Natural killer cell (primary cell): ENCODE results near the gene DNAH1. TPM values are rescaled to one million over a fixed set of nuclear protein-coding genes. Genes with fewer than 3 reads are reported as not detected.

Source experiments
- ATAC-seq, 3 donors: fragments of 150-1000 bp in 2 of 3; fragments of 200-7000 bp in 1 of 3; cut with Tn5 transposase; 1 replicate in 1 of 3; 2 replicates in 2 of 3; pipeline ENCODE4 v1.10.0; 2021; ENCODE audit warnings: mild to moderate bottlenecking in 2 of 3, moderate library complexity in 2 of 3
- DNase-seq, 2 donors: peaks; one replicate each; pipeline versions ENCODE4 v3.0.0 to v3.0.0-alpha.2; 2013 to 2021; ENCODE audit warnings: mixed read lengths in 1 of 2
- H3K27ac ChIP-seq: one replicate; pipeline ENCODE4 v1.5.1; 2013; ENCODE audit warnings: mild to moderate bottlenecking, low read length
- H3K27me3 ChIP-seq: one replicate; pipeline ENCODE4 v1.6.1; 2013; ENCODE audit warnings: low read length; ENCODE audit not compliant: control insufficient read depth, insufficient read depth
- H3K36me3 ChIP-seq: one replicate; pipeline ENCODE4 v1.6.1; 2013; ENCODE audit warnings: low read length; ENCODE audit not compliant: control insufficient read depth, insufficient read depth
- H3K4me1 ChIP-seq: one replicate; pipeline ENCODE4 v1.6.1; 2013; ENCODE audit warnings: low read length; ENCODE audit not compliant: control insufficient read depth, insufficient read depth
- H3K4me3 ChIP-seq: one replicate; pipeline ENCODE4 v1.5.1; 2013; ENCODE audit warnings: low read length
- H3K9me3 ChIP-seq: one replicate; pipeline ENCODE4 v1.6.1; 2013; ENCODE audit warnings: low read length; ENCODE audit not compliant: control insufficient read depth, insufficient read depth
- H3K27ac Mint-ChIP-seq, 2 donors: one replicate each; pipeline ENCODE4 v1.8.0; 2022; ENCODE audit warnings: mild to moderate bottlenecking in 2 of 2, mixed read lengths in 2 of 2, moderate library complexity in 1 of 2
- H3K27me3 Mint-ChIP-seq, 2 donors: one replicate each; pipeline ENCODE4 v1.8.0; 2022; ENCODE audit warnings: low read depth in 2 of 2, mixed read lengths in 2 of 2
- H3K36me3 Mint-ChIP-seq: one replicate; pipeline ENCODE4 v1.8.0; 2022; ENCODE audit warnings: mixed read lengths
- H3K4me1 Mint-ChIP-seq, 2 donors: one replicate each; pipeline ENCODE4 v1.8.0; 2022; ENCODE audit warnings: mixed read lengths in 2 of 2
- H3K4me3 Mint-ChIP-seq: one replicate; pipeline ENCODE4 v1.8.0; 2022; ENCODE audit warnings: mild to moderate bottlenecking, moderate library complexity, mixed read lengths
- H3K9me3 Mint-ChIP-seq, 2 donors: one replicate each; pipeline ENCODE4 v1.8.0; 2022; ENCODE audit warnings: mixed read lengths in 2 of 2
- CTCF ChIP-seq: fragments of 200-600 bp; IDR thresholded peaks from one replicate; pipeline ENCODE4 v1.8.0; 2022; ENCODE audit warnings: antibody characterized with exemption
- WGBS: methylation state at CpG from one replicate; pipeline ENCODE4 v1.1.7; 2013; ENCODE audit warnings: missing lambda C conversion rate; ENCODE audit not compliant: insufficient coverage; 5-methylcytosine and 5-hydroxymethylcytosine counted together
- intact Hi-C: fragments of 100-400 bp; cut with micrococcal nuclease; formaldehyde crosslinking; loops from one replicate; pipeline ENCODE4 v1.14.2; 2022
- total RNA-seq, 4 donors: library from RNA; stranded (reverse); fragments of 120-200 nt in 1 of 4; gene quantifications; one replicate each; pipeline versions ENCODE4 v1.2.3 to v1.2.4, GENCODE V29; 2013 to 2022

DNAH1 gene
- total RNA-seq, 3 donors from 2014 or later (not counting 1 experiment from before 2014, with no cell fraction given), result 72.3 to 81.7 (median 74.2) TPM

DNA sequence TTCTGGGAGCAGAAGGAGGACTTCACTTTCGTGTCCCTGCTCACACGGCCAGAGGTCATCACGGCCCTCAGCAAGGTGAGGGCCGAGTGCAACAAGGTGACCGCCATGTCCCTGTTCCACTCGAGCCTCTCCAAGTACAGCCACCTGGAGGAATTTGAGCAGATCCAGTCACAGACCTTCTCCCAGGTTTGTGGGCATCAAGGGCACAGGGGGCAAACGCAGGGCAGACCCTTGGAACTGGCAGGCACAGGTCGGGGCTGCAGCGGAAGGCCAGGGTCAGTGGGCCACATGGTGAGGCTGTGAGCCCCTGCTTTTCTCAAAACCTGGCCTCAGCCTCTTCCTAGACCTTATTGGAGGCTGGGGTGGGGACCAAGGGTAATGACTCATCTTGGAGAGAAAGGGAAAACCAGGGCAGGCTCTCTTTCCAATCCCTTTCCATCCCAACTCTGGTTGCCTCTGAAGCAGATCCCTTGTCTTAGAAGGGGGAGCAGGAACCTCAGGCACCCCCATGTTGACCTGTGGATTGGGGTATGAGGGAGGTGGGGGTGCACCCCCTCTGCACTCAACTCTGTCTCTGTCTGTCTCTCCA, 29.5 kb downstream of the DNAH1 start:
- no peak overlapping the region for H3K27ac Mint-ChIP-seq
- intact Hi-C loops, result no loop called here
- H3K9me3 Mint-ChIP-seq, result no peaks in the 10 kb centered on the region
- H3K9me3 ChIP-seq, result no peaks in the 10 kb centered on the region
- H3K4me1 ChIP-seq, result no peaks in the 10 kb centered on the region
- H3K36me3 ChIP-seq, result peaks cover 32% of the 10 kb centered on the region
- no peak overlapping the region for H3K4me3 Mint-ChIP-seq
- WGBS, result 91% methylated on average over 9 of the region's 9 CpGs
- no peaks in the 10 kb centered on the region for H3K27me3 Mint-ChIP-seq
- no peak overlapping the region for H3K4me3 ChIP-seq
- H3K36me3 Mint-ChIP-seq, result no peaks in the 10 kb centered on the region
- H3K27ac ChIP-seq, result no peak overlapping the region
- DNase-seq, result no peak
- ATAC-seq, result no peak
- peaks cover 0 to 4% of the 10 kb centered on the region in 2 donors for H3K4me1 Mint-ChIP-seq
- no peak for TF ChIP-seq CTCF
- no peaks in the 10 kb centered on the region for H3K27me3 ChIP-seq

DNA sequence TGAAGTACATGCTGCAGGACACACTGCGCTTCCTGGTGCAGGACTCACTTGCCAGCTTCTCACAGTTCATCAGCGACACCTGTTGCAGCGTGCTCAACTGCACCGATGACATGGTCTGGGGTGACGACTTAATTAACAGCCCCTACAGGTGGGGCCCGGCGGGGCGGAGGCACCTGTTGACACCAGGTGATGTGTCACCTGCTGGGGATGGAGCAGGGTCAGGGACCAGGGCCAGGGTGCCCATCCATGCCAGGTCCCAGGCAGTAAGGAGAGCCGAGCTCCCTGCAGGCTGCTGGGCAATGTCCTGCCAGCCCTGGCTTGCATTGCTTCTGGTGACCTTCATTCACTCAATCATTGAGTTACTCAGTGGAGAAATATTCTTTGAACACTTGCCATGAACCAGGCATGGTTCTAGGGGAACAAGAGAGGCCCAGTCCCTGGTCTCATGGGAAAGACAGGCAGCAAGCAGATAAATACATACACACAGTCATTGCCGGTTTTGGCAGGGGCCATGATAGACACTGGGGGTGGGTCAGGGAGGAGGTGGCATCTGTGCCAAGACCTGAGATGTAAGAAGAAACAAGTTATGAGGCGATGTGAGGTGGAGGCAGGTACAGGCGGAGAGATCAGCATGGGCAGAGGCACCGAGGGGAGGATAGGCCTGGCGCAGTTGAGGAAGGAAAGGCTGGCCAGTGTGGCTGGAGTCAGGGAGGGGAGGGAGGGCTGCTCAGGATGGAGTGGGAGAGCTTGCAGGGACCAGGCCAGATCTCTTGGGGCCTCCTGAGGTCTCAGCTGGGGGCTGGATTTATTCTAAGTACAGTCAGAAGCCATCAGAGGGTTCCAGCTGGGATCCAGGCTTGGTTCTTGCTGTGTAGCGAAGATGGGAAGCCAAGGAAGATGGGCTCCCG, 30.8 kb downstream of the DNAH1 start:
- no peak for ATAC-seq
- H3K9me3 Mint-ChIP-seq, result no peaks in the 10 kb centered on the region
- Histone ChIP-seq H3K27me3 (no peaks in the 10 kb centered on the region), H3K4me1 (no peaks in the 10 kb centered on the region), H3K9me3 (no peaks in the 10 kb centered on the region), H3K27ac (no peak overlapping the region), H3K4me3 (no peak overlapping the region), H3K36me3 (peaks cover 38% of the 10 kb centered on the region)
- no peak for DNase-seq
- intact Hi-C loops, result no loop called here
- TF ChIP-seq CTCF, result no peak
- no peak overlapping the region for H3K4me3 Mint-ChIP-seq
- no peaks in the 10 kb centered on the region for H3K27me3 Mint-ChIP-seq
- H3K36me3 Mint-ChIP-seq, result no peaks in the 10 kb centered on the region
- 94% methylated on average over 16 of the region's 16 CpGs for WGBS
- H3K4me1 Mint-ChIP-seq, result peaks cover 0 to 4% of the 10 kb centered on the region in 2 donors
- H3K27ac Mint-ChIP-seq, result no peak overlapping the region

DNA sequence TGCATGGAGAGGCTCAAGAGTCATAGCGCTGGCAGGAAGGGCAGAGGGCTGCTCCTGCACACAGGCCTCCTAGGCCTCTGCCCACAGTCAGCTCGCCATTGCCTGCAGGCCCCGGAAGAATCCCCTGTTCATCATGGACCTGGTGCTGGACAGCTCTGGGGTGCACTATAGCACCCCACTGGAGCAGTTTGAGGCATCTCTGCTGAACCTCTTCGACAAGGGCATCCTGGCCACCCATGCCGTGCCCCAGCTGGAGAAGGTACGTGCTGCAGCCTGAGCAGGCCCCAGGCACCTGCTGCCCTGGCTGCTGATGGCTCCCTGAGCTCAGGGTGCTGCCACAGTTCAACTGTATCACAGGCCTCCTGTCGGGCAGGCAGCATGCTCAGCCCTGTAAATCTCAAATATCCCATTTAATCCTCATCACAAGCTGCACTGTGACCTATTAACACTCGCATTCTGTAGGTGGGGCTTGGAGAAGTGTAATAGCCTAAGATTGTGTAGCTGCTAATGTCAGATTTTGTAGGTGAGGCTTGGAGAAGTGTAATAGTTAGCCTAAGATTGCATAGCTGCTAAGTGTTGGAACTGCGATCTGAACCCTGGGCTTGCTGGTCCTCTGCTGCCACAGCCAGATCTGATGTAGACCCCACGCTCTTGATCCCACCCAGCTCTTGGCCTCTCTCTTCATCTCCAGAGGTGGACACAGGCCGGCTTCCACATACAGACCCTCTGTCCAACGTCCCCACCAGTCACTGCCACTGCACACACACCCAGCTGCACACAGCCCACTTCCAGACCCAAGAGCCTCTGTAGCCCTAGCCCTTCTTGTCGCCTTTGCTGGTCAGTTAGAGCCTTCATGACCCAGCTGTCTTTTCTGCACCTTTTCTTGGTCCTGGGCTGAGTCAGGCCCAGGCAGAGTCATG, 31.9 kb downstream of the DNAH1 start:
- ATAC-seq (no peak), DNase-seq (no peak)
- H3K27ac ChIP-seq, result no peak overlapping the region
- Mint-ChIP-seq H3K4me1 (peaks cover 0 to 4% of the 10 kb centered on the region in 2 donors), H3K9me3 (no peaks in the 10 kb centered on the region), H3K27ac (no peak overlapping the region), H3K36me3 (no peaks in the 10 kb centered on the region), H3K27me3 (no peaks in the 10 kb centered on the region), H3K4me3 (no peak overlapping the region)
- TF ChIP-seq CTCF, result no peak
- H3K27me3 ChIP-seq, result no peaks in the 10 kb centered on the region
- H3K9me3 ChIP-seq, result no peaks in the 10 kb centered on the region
- H3K4me3 ChIP-seq, result no peak overlapping the region
- WGBS, result 94% methylated on average over 13 of the region's 13 CpGs
- no peaks in the 10 kb centered on the region for H3K4me1 ChIP-seq
- peaks cover 45% of the 10 kb centered on the region for H3K36me3 ChIP-seq
- intact Hi-C loops, result no loop called here
